ENCODE measurements around the gene NUP107. TPM values are rescaled to one million over a fixed set of nuclear protein-coding genes. Genes with fewer than 3 reads are reported as not detected.
"Not testable (repeated sequence)": the region's sequence is repeated elsewhere in the genome, so short reads cannot be mapped to it uniquely, and the experiment has no call there.

NUP107 gene
- total and polyA plus RNA-seq, 11 donors, result 10.4 to 27.0 (median 20.5) TPM

DNA sequence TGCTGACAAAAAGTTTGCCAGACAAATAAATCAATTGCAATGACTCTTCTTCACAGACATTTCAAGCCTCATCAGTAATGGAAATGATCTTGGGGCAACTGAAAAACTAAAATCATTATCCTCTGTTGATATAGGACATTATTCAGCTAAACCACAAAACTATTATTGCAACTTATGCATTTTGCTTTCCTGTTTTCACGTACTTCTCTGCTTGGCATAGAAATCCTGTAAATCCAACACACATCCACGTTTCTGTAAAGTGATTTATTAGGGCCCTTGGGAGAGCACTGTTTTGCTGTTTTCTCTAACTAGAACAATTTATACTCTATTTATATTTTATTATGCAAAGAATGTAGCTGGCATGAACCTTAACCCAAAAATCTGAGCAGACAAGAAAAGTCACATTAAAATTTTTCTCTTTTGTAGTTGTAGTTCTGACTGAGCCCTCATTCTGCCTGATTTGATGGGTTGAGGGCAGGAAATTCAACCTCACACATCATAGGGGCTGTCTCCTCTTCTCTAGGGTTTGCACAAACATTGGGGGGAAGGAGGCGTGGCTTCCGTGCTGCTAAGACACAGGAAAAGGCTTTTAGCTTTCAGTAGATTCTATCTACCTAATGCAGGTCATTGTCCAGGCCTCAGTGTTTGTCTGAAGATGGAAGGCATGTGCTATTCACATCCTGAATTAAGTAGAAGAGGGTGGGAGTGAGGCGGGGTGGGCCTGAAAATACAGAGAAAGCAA lies 11.5 kb upstream of the NUP107 start:
- H3K27ac ChIP-seq, result peak overlapping the region in 1 of 12 donors; percentile 39
- no peaks in the 10 kb centered on the region for H3K9me3 ChIP-seq
- H3K27me3 ChIP-seq, result no peaks in the 10 kb centered on the region
- H3K4me3 ChIP-seq, result no peak overlapping the region
- peaks cover 0 to 16% (median 0%) of the 10 kb centered on the region in 12 donors for H3K4me1 ChIP-seq
- TF ChIP-seq, protein P1, sequence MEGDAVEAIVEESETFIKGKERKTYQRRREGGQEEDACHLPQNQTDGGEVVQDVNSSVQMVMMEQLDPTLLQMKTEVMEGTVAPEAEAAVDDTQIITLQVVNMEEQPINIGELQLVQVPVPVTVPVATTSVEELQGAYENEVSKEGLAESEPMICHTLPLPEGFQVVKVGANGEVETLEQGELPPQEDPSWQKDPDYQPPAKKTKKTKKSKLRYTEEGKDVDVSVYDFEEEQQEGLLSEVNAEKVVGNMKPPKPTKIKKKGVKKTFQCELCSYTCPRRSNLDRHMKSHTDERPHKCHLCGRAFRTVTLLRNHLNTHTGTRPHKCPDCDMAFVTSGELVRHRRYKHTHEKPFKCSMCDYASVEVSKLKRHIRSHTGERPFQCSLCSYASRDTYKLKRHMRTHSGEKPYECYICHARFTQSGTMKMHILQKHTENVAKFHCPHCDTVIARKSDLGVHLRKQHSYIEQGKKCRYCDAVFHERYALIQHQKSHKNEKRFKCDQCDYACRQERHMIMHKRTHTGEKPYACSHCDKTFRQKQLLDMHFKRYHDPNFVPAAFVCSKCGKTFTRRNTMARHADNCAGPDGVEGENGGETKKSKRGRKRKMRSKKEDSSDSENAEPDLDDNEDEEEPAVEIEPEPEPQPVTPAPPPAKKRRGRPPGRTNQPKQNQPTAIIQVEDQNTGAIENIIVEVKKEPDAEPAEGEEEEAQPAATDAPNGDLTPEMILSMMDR (IDR thresholded peaks at IDR 0.05), result no peak
- no peak for TF ChIP-seq POLR2A (IDR thresholded peaks at IDR 0.05)
- H3K36me3 ChIP-seq, result no peaks in the 10 kb centered on the region
- DNase-seq (peak in 2 of 5 donors; percentile 14 to 30), ATAC-seq (no peak)
- WGBS, 4 donors, result 49 to 63% (median 55%) methylated on average over 5 of the region's 5 CpGs
- intact Hi-C loops (cut with DNase I), result loop anchor here in 1 of 10 donors (10.0 kb wide), 1 partner anchor 60 kb away; the partner anchor contains the start of gene RAP1B

DNA sequence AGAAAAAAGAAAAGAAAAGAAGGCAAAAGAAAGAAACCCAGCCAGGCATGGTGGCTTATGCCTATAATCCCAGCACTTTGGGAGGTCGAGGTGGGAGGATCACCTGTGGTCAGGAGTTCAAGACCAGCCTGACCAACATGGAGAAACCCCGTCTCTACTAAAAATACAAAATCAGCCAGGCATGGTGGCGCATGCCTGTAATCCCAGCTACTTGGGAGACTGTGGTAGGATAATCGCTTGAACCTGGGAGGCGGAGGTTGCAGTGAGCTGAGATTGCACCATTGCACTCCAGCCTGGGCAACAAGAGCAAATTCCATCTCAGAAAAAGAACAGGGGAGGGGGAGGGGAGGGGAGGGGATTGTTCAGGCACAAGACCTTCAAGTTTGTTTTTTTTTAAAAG lies 9.9 kb upstream of the NUP107 start:
- H3K27ac ChIP-seq, H3K36me3 ChIP-seq, H3K4me3 ChIP-seq, DNase-seq, ATAC-seq, H3K27me3 ChIP-seq, H3K9me3 ChIP-seq: not testable (repeated sequence)
- peaks cover 0 to 16% (median 0%) of the 10 kb centered on the region in 12 donors for H3K4me1 ChIP-seq
- intact Hi-C loops (cut with DNase I), result loop anchor here in 1 of 10 donors (10.0 kb wide), 1 partner anchor 62 kb away; the partner anchor contains the start of gene RAP1B
- WGBS, 4 donors, result 92 to 98% (median 96%) methylated on average over 5 of the region's 5 CpGs

DNA sequence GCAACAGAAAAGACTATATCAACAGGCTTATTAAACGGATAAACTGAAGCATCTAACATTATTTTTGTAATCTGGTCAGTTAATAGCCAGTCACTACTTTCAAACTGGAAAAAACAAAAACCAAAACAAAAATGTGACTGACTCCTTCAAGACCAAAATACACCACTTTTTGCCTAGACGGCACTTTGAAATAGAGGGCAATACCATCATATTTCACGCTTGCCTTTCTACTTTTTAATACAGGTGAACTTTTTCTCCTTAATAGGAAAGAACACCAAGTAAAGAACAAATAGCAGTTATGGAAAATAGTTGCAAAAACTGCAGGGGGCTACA lies 550 bp upstream of the NUP107 start:
- DNase-seq, result no peak
- TF ChIP-seq POLR2A (IDR thresholded peaks at IDR 0.05), result no peak
- TF ChIP-seq, protein P1 (IDR thresholded peaks at IDR 0.05), result no peak
- Histone ChIP-seq H3K36me3 (peaks cover 0 to 20% (median 10%) of the 10 kb centered on the region in 9 donors), H3K27me3 (no peaks in the 10 kb centered on the region), H3K9me3 (no peaks in the 10 kb centered on the region), H3K4me1 (peaks cover 0 to 23% (median 10%) of the 10 kb centered on the region in 12 donors), H3K4me3 (peak overlapping the region; percentile 43 to 98 (median 85)), H3K27ac (peak overlapping the region; percentile 43 to 81 (median 74))
- intact Hi-C loops (cut with DNase I), result loop anchor here in 8 of 10 donors (1.0 to 10.0 kb wide), 14 partner anchors 74 to 671 kb away; partner anchors contain the start of genes RAP1B (in 6 of the 8), IL26 (in 1 of the 8), MDM1 (in 1 of the 8) and YEATS4 (in 1 of the 8)
- ATAC-seq, result no peak
- WGBS, 4 donors, result 48 to 55% (median 52%) methylated on average over 3 of the region's 3 CpGs

DNA sequence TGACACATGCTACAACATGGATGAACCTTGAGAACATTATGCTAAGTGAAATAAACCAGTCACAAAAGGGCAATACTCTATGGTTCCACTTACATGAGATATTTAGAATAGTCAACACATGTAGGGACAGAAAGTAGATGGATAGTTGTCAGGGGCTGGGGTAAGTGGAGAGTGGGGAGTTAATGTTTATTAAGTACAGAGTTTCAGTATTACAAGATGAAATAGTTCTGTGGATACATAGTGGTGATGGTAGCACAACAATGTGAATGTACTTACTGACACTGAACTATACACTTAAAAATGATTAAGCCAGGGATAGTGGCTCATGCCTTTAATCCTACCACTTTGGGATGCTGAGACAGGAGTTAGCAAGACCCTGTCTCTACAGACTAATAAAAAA lies 8.7 kb downstream of the NUP107 start:
- intact Hi-C loops (cut with DNase I), result no loop called here
- no peak for DNase-seq

More for the DNA sequence above, 8.7 kb downstream of the NUP107 start:
- Histone ChIP-seq H3K9me3 (no peaks in the 10 kb centered on the region), H3K4me1 (no peaks in the 10 kb centered on the region), H3K27ac (no peak overlapping the region), H3K36me3 (peaks cover 4 to 100% (median 98%) of the 10 kb centered on the region in 9 donors), H3K4me3 (no peak overlapping the region), H3K27me3 (no peaks in the 10 kb centered on the region)
- TF ChIP-seq, protein P1 (IDR thresholded peaks at IDR 0.05), result no peak
- TF ChIP-seq POLR2A (IDR thresholded peaks at IDR 0.05), result no peak
- no peak for ATAC-seq
